ENCODE data around the gene TNFRSF25. TPM values are rescaled to one million over a fixed set of nuclear protein-coding genes. Genes with fewer than 3 reads are reported as not detected.

The TNFRSF25 gene
- total and polyA plus RNA-seq, 3 donors from 2014 or later, result 6.2 to 14.0 (median 13.4) TPM

DNA sequence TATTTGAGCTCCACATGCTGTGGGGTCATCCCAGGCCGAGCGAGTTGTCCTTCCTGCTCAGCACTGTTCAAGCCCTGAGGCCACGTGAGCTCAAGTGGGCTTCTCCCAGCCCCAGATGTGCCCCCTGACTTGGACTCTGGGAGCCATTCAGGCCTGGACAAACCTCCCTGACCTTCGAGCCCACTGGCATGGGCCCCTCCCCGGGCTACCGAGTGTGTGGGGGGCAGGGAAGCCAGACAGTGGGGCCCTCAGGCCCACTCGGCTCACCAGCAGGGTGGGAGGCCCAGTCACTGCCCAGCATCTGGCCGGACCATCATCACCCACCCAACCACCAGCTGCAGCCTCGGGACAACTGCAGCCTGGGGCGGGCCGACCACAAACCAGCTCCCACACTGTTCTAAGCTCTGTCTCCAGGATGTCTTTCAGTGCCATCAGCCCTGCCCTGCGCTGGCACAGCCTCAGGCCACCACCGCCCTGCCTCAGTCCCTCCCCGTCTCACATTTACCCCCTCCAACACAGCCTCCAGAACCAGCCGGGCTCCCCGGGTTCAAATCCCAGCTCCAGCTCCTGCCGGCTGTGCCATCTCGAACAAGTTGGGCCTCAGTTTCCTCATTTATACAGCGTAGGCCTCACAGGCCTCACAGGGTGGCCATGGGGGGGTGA is 46.4 kb upstream of the TNFRSF25 start:
- Histone ChIP-seq H3K9me3 (no peaks in the 10 kb centered on the region), H3K27ac (no peak overlapping the region), H3K4me3 (no peak overlapping the region), H3K36me3 (ENCODE audit: low read depth, missing control alignments) (no peaks in the 10 kb centered on the region), H3K4me1 (peaks cover 3% of the 10 kb centered on the region), H3K27me3 (no peaks in the 10 kb centered on the region)
- TF ChIP-seq, protein P1, sequence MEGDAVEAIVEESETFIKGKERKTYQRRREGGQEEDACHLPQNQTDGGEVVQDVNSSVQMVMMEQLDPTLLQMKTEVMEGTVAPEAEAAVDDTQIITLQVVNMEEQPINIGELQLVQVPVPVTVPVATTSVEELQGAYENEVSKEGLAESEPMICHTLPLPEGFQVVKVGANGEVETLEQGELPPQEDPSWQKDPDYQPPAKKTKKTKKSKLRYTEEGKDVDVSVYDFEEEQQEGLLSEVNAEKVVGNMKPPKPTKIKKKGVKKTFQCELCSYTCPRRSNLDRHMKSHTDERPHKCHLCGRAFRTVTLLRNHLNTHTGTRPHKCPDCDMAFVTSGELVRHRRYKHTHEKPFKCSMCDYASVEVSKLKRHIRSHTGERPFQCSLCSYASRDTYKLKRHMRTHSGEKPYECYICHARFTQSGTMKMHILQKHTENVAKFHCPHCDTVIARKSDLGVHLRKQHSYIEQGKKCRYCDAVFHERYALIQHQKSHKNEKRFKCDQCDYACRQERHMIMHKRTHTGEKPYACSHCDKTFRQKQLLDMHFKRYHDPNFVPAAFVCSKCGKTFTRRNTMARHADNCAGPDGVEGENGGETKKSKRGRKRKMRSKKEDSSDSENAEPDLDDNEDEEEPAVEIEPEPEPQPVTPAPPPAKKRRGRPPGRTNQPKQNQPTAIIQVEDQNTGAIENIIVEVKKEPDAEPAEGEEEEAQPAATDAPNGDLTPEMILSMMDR (IDR thresholded peaks at IDR 0.05), result no peak
- TF ChIP-seq POLR2A (IDR thresholded peaks at IDR 0.05), result no peak
- 87 to 96% methylated on average over 4 to 19 of the region's 19 CpGs for whole genome bisulfite sequencing, 2 donors
- no peak for DNase-seq
- intact Hi-C loops (cut with DNase I; ENCODE audit: low total_unique reads), result no loop called here

GRCh38 chr1:6511561-6512244 is 45.7 kb upstream of the TNFRSF25 start:
- 85 to 86% methylated on average over 4 to 16 of the region's 16 CpGs for WGBS, 2 donors
- Histone ChIP-seq H3K27ac (no peak overlapping the region), H3K27me3 (no peaks in the 10 kb centered on the region), H3K4me1 (peaks cover 6% of the 10 kb centered on the region), H3K9me3 (no peaks in the 10 kb centered on the region), H3K36me3 (ENCODE audit: low read depth, missing control alignments) (no peaks in the 10 kb centered on the region), H3K4me3 (no peak overlapping the region)
- DNase-seq, result no peak
- intact Hi-C loops (cut with DNase I; ENCODE audit: low total_unique reads), result no loop called here
- TF ChIP-seq POLR2A (IDR thresholded peaks at IDR 0.05), result no peak
- TF ChIP-seq, protein P1 (IDR thresholded peaks at IDR 0.05), result no peak

DNA sequence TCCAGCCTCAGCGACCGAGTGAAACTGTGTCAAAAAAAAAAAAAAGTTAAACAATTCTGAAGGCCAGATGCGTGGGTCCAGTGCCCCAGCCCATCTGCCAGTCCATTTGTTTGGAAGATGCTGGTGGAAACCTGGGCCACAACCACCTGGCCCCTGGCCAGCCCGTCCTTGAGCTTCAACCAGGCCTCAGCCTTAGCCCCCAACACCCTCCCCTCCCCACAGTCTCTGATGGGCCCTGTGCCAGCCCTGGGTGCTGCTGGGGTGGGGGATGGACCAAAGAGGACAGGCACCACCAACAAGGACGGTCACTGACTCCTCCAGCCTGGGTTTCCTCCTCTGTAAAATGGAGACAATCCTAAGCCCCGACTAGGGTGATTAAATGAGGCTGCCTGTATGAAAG is 45.1 kb upstream of the TNFRSF25 start:
- Histone ChIP-seq H3K9me3 (no peaks in the 10 kb centered on the region), H3K27me3 (no peaks in the 10 kb centered on the region), H3K4me1 (peaks cover 6% of the 10 kb centered on the region), H3K36me3 (ENCODE audit: low read depth, missing control alignments) (no peaks in the 10 kb centered on the region), H3K27ac (no peak overlapping the region), H3K4me3 (no peak overlapping the region)
- intact Hi-C loops (cut with DNase I; ENCODE audit: low total_unique reads), result no loop called here
- WGBS, 2 donors, result 66 to 74% methylated on average over 5 of the region's 6 CpGs
- no peak for DNase-seq
- TF ChIP-seq, protein P1 (IDR thresholded peaks at IDR 0.05), result no peak
- no peak for TF ChIP-seq POLR2A (IDR thresholded peaks at IDR 0.05)

GRCh38 chr1:6510493-6510892 is 44.5 kb upstream of the TNFRSF25 start:
- Histone ChIP-seq H3K36me3 (ENCODE audit: low read depth, missing control alignments) (no peaks in the 10 kb centered on the region), H3K9me3 (no peaks in the 10 kb centered on the region), H3K4me1 (peaks cover 6% of the 10 kb centered on the region), H3K4me3 (no peak overlapping the region), H3K27ac (no peak overlapping the region), H3K27me3 (no peaks in the 10 kb centered on the region)
- no peak for DNase-seq
- intact Hi-C loops (cut with DNase I; ENCODE audit: low total_unique reads), result no loop called here
- WGBS, 2 donors, result 89 to 96% methylated on average over 5 to 6 of the region's 6 CpGs
- TF ChIP-seq, protein P1 (IDR thresholded peaks at IDR 0.05), result no peak
- no peak for TF ChIP-seq POLR2A (IDR thresholded peaks at IDR 0.05)
